ENCODE data around the gene CTRB1. TPM values are rescaled to one million over a fixed set of nuclear protein-coding genes. Genes with fewer than 3 reads are reported as not detected.
"Not testable (repeated sequence)": the region's sequence is repeated elsewhere in the genome, so short reads cannot be mapped to it uniquely, and the experiment has no call there.

Gene CTRB1
- total RNA-seq, 2 experiments from 2014 or later, result not detected

- CTCF ChIA-PET, result interaction anchor here (1.3 kb wide), 1 partner anchor 30 kb away, joined by 3 read pairs; no protein-coding TSS in a partner anchor
- POLR2A ChIA-PET, result no interaction called here
Measured at GRCh38 chr16:75263291-75263962, 44.6 kb downstream of the CTRB1 start.

- POLR2A ChIA-PET, result no interaction called here
- CTCF ChIA-PET, result no interaction called here
Measured at GRCh38 chr16:75263963-75264445, 45.2 kb downstream of the CTRB1 start.

DNA sequence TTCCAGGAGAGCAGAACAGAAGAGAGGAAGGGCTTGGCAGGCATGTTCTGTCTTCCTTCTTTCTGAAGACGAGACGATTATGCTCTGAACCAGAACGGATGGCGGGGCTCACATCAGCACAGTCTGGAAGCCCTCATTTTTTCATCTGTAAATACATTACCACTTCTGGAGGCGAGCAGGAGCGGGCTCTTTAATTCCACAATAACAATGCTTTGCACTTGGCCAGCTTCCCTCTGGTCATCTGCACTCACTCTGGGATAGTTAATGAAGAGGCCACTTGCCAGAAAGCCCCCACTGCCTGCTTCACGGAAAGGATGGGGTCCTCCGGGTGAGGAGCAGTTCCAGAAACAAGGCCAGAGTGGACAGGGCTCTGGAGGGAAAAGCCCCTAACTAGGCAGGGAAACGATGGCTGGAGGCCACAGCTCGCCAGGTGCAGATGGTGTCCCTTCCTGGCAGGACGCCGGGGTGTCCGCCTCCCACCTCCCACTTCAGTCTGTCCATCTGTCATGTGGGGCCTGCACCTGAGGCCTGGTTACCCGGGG, 45.7 kb downstream of the CTRB1 start:
- ChIA-PET POLR2A (no interaction called here), CTCF (no interaction called here)

- ChIA-PET CTCF (no interaction called here), POLR2A (no interaction called here)
Measured at GRCh38 chr16:75264999-75265910, 46.5 kb downstream of the CTRB1 start.

- POLR2A ChIA-PET, result no interaction called here
- CTCF ChIA-PET, result no interaction called here
Measured at GRCh38 chr16:75265911-75266701, 47.3 kb downstream of the CTRB1 start.

GRCh38 chr16:75266738-75267630, 48.2 kb downstream of the CTRB1 start:
- POLR2A ChIA-PET, result interaction anchor here (0.6 kb wide), 1 partner anchor 40 kb away, joined by 4 read pairs; no protein-coding TSS in a partner anchor
- CTCF ChIA-PET, result no interaction called here

- POLR2A ChIA-PET, result interaction anchor here (0.6 kb wide), 1 partner anchor 40 kb away, joined by 4 read pairs; no protein-coding TSS in a partner anchor
- CTCF ChIA-PET, result no interaction called here
Measured at GRCh38 chr16:75267631-75268264, 49.0 kb downstream of the CTRB1 start.

DNA sequence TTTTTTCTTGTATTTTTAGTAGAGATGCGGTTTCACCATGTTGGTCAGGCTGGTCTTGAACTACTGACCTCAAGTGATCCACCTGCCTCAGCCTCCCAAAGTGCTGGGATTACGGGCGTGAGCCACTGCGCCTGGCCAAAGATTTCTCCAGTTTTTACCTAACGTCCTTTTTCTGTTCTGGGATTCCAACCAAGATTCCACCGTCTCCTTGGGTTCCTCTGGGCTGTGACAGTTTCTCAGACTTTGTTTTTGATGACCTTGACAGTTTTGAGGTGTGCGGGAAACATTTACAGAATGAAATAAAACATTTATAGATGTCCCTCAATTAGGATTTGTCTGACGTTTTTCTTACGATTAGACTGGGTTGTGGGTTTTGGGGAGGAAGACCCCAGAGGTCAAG, 50.6 kb downstream of the CTRB1 start:
- CTCF ChIA-PET, POLR2A ChIA-PET: not testable (repeated sequence)

DNA sequence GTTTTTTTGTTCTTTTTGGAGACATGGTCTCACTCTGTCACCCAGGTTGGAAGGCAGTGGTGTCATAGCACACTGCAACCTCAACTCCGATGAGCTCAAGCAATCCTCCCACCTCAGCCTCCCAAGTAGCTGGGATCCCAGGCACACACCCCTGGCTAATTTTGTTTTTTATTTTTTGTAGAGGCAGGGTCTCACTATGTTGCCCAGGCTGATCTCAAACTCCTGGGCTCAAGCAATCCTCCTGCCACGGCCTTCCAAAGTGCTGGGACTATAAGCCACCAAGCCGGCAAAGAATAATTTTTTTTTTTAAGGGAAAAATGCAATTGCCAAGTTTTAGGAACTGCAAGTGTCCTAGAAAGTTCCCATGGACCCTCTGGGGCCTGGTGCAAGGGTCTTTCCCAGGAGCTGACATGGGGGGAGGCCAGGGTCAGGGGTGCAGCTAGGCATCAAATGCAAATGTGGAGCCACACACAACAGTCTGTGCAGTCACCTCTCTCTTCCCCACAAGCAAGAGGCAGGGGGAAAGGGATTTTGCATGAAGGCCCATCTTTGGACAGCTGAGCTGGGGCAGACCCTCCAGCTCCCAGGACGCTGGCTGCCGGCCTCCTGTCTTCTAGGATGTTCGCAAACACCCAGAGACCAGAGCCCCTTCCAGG, 52.8 kb downstream of the CTRB1 start:
- ChIA-PET CTCF (no interaction called here), POLR2A (no interaction called here)

- POLR2A ChIA-PET, result no interaction called here
- CTCF ChIA-PET, result no interaction called here
Measured at GRCh38 chr16:75272097-75272551, 53.3 kb downstream of the CTRB1 start.

- POLR2A ChIA-PET, result not testable (repeated sequence)
Measured at GRCh38 chr16:75272629-75273028, 53.8 kb downstream of the CTRB1 start.

GRCh38 chr16:75273054-75273925, 54.5 kb downstream of the CTRB1 start:
- CTCF ChIA-PET, result no interaction called here
- POLR2A ChIA-PET, result no interaction called here

More at GRCh38 chr16:75272629-75273028, 53.8 kb downstream of the CTRB1 start:
- CTCF ChIA-PET, result not testable (repeated sequence)

Other genes with a start within 250 kb of the CTRB1 start
- 10 to 100 TPM; 61.0 to 61.1 TPM for gene WDR59, start 233.9 kb upstream of the CTRB1 start, total RNA-seq
- gene ZNRF1, start 220.0 kb upstream of the CTRB1 start, total RNA-seq, result 10 to 100 TPM; 13.0 to 13.2 TPM
- gene LDHD, start 102.2 kb upstream of the CTRB1 start, total RNA-seq, result not detected
- 10 to 100 TPM; 13.1 to 19.3 TPM for gene ZFP1, start 70.5 kb upstream of the CTRB1 start, total RNA-seq
- gene CTRB2, start 11.8 kb upstream of the CTRB1 start, total RNA-seq, result not detected
- 1 to 10 TPM in 1 of 2 experiments, under 1 TPM in 1; 0.84 to 2.7 TPM for gene BCAR1, start 32.6 kb downstream of the CTRB1 start, total RNA-seq
- gene CFDP1, start 214.5 kb downstream of the CTRB1 start, total RNA-seq, result 10 to 100 TPM; 34.2 to 38.5 TPM
- 10 to 100 TPM; 38.0 to 42.7 TPM for gene TMEM170A, start 245.7 kb downstream of the CTRB1 start, total RNA-seq

All from activated CD8-positive, alpha-beta memory T cell treated with anti-CD3 and anti-CD28 coated beads for 36 hours (primary cell).